SK-N-SH (cell line): ENCODE measurements around the gene MATN1. TPM values are rescaled to one million over a fixed set of nuclear protein-coding genes. Genes with fewer than 3 reads are reported as not detected.

ENCODE experiments used
- CTCF ChIA-PET: fragments of 300-600, 350-600 bp; formaldehyde crosslinking; extraction: SDS; loops from one replicate; lab custom pipeline; 2021; lab: Yijun Ruan, JAX
- POLR2A ChIA-PET: fragments of 350-600 bp; sonication (Branson Sonifier 250); formaldehyde crosslinking; extraction: SDS; loops from one replicate; lab custom pipeline; 2020; ENCODE audit warnings: antibody characterized with exemption, inconsistent platforms; lab: Yijun Ruan, JAX
- DNase-seq: peaks from one replicate; pipeline ENCODE4 v3.0.0; 2012
- H2AFZ ChIP-seq: fragments of 200-600 bp; sonication (generic); 2 replicates; pipeline ENCODE4 v1.8.1; 2016; ENCODE audit warnings: antibody characterized with exemption, mild to moderate bottlenecking, low read depth
- H3F3A ChIP-seq: fragments of 200-600 bp; sonication (generic); replicated peaks from 2 replicates; pipeline ENCODE3; 2016; ENCODE audit warnings: antibody characterized with exemption, mild to moderate bottlenecking; ENCODE audit not compliant: insufficient read depth
- H3K27ac ChIP-seq, 2 experiments: fragments of 200-500 bp in 1 of 2; fragments of 200-600 bp in 1 of 2; sonication (Bioruptor generic) in 1 of 2; sonication (generic), shearing (Covaris generic) in 1 of 2; 2 replicates each; pipeline versions ENCODE4 v1.5.1 to v1.6.1; 2014 to 2016; ENCODE audit warnings: low read depth in 2 of 2, inconsistent platforms in 1 of 2, low read length in 1 of 2, mild to moderate bottlenecking in 1 of 2, mixed read lengths in 1 of 2
- H3K27me3 ChIP-seq: fragments of 200-600 bp; sonication (generic), shearing (Covaris generic); 2 replicates; pipeline ENCODE4 v1.6.1; 2016; ENCODE audit warnings: mixed run types; ENCODE audit not compliant: insufficient read depth
- H3K36me3 ChIP-seq, 2 experiments: fragments of 200-500 bp in 1 of 2; fragments of 200-600 bp in 1 of 2; sonication (Bioruptor generic) in 1 of 2; sonication (generic) in 1 of 2; replicated peaks in 1 of 2; 2 replicates each; pipeline versions ENCODE3 to v1.5.1; 2014 to 2016; ENCODE audit warnings: low read length in 1 of 2, mild to moderate bottlenecking in 1 of 2; ENCODE audit not compliant: insufficient read depth in 2 of 2, control insufficient read depth in 1 of 2
- H3K4me1 ChIP-seq, 2 experiments: fragments of 200-500 bp in 1 of 2; fragments of 200-600 bp in 1 of 2; sonication (Bioruptor generic) in 1 of 2; sonication (generic), shearing (Covaris generic) in 1 of 2; 2 replicates each; pipeline versions ENCODE4 v1.5.1 to v1.6.1; 2014 to 2016; ENCODE audit warnings: low read depth in 1 of 2, low read length in 1 of 2, mixed run types in 1 of 2; ENCODE audit not compliant: insufficient read depth in 2 of 2, control insufficient read depth in 1 of 2
- H3K4me2 ChIP-seq: fragments of 200-600 bp; sonication (generic), shearing (Covaris generic); 2 replicates; pipeline ENCODE4 v1.6.1; 2017; ENCODE audit warnings: mixed run types
- H3K4me3 ChIP-seq, 2 experiments: fragments of 200-500 bp in 1 of 2; fragments of 200-600 bp in 1 of 2; sonication (Bioruptor generic) in 1 of 2; sonication (generic), shearing (Covaris generic) in 1 of 2; 2 replicates each; pipeline versions ENCODE4 v1.5.1 to v1.8.1; 2014 to 2016; ENCODE audit warnings: low read depth in 2 of 2, inconsistent platforms in 1 of 2, low read length in 1 of 2, mild to moderate bottlenecking in 1 of 2, mixed read lengths in 1 of 2, moderate library complexity in 1 of 2
- H3K79me2 ChIP-seq: fragments of 200-600 bp; sonication (generic); 2 replicates; pipeline ENCODE4 v1.8.1; 2017; ENCODE audit warnings: mild to moderate bottlenecking; ENCODE audit not compliant: insufficient read depth
- H3K9ac ChIP-seq: fragments of 200-600 bp; sonication (generic); 2 replicates; pipeline ENCODE4 v1.6.1; 2017; ENCODE audit warnings: mixed run types
- H3K9me2 ChIP-seq: fragments of 200-600 bp; sonication (generic); 2 replicates; pipeline ENCODE4 v1.6.1; 2017; ENCODE audit warnings: mixed run types
- H3K9me3 ChIP-seq: fragments of 200-600 bp; sonication (generic); 2 replicates; pipeline ENCODE4 v1.6.1; 2017; ENCODE audit warnings: mixed run types, mild to moderate bottlenecking, moderate library complexity
- H4K20me1 ChIP-seq: fragments of 200-600 bp; sonication (generic); 2 replicates; pipeline ENCODE4 v1.6.1; 2017; ENCODE audit warnings: mild to moderate bottlenecking, mixed run types; ENCODE audit not compliant: insufficient read depth
- CHD2 ChIP-seq: fragments of 150-350 bp; IDR thresholded peaks from 2 replicates; pipeline ENCODE4 v1.6.1; 2018; ENCODE audit warnings: low read length; ENCODE audit not compliant: partially characterized antibody
- ELF1 ChIP-seq: IDR thresholded peaks from 2 replicates; pipeline ENCODE4 v1.4.0; 2012
- FOXM1 ChIP-seq: IDR thresholded peaks from 2 replicates; pipeline ENCODE4 v1.4.0; 2012; ENCODE audit warnings: low read depth, mild to moderate bottlenecking
- JUND ChIP-seq: IDR thresholded peaks from 2 replicates; pipeline ENCODE4 v1.4.0; 2012
- MAX ChIP-seq: IDR thresholded peaks from 2 replicates; pipeline ENCODE4 v1.4.0; 2012; ENCODE audit warnings: low read depth
- MEF2A ChIP-seq: IDR thresholded peaks from 2 replicates; pipeline ENCODE4 v1.4.0; 2012; ENCODE audit warnings: low read depth, borderline replicate concordance
- NFIC ChIP-seq: IDR thresholded peaks from 2 replicates; pipeline ENCODE4 v1.4.0; 2012; ENCODE audit warnings: borderline replicate concordance
- PBX3 ChIP-seq: IDR thresholded peaks from 2 replicates; pipeline ENCODE4; 2012
- REST ChIP-seq: IDR thresholded peaks from 2 replicates; pipeline ENCODE4 v1.6.1; 2012; ENCODE audit warnings: mild to moderate bottlenecking, low read depth, low read length, moderate library complexity
- SMC3 ChIP-seq: IDR thresholded peaks from 2 replicates; pipeline ENCODE4 v1.6.1; 2012; ENCODE audit warnings: low read depth, low read length, improper control_type of control experiment
- TAF1 ChIP-seq: IDR thresholded peaks from 2 replicates; pipeline ENCODE4 v1.6.1; 2012; ENCODE audit warnings: low read depth, mild to moderate bottlenecking, low read length, moderate library complexity, borderline replicate concordance
- YY1 ChIP-seq: IDR thresholded peaks from 2 replicates; pipeline ENCODE4 v1.4.0; 2012; ENCODE audit warnings: low read depth, mild to moderate bottlenecking
- ZBTB33 ChIP-seq: IDR thresholded peaks from 2 replicates; pipeline ENCODE4 v1.4.0; 2012; ENCODE audit warnings: low read depth, borderline replicate concordance
- WGBS: methylation state at CpG from one replicate; pipeline ENCODE4 v1.1.6; 2017; ENCODE audit warnings: low lambda C conversion rate; 5-methylcytosine and 5-hydroxymethylcytosine counted together
- polyA plus RNA-seq, 3 experiments: library from polyadenylated mRNA; depleted of rRNA; stranded (reverse); fragments of >200 nt; gene quantifications; 2 replicates each; pipeline ENCODE4 v1.2.3, GENCODE V29; 2012

MATN1 gene
- polyA plus RNA-seq, 1 of the 3 experiments (the other 2 are of a cell fraction), result 0.23 TPM

GRCh38 chr1:30681782-30682181 lies 41.6 kb downstream of the MATN1 start (continued):
- no peak for TF ChIP-seq MAX
- no peak for TF ChIP-seq NFIC
- TF ChIP-seq MEF2A, result no peak

- no peak overlapping the region for H2AFZ ChIP-seq
- H3F3A ChIP-seq, result no peaks in the 10 kb centered on the region
- no peak overlapping the region for H3K4me3 ChIP-seq
- H3K36me3 ChIP-seq, result no peaks in the 10 kb centered on the region
- no peak for DNase-seq
- TF ChIP-seq CHD2 (no peak), ELF1 (no peak), JUND (no peak), YY1 (no peak), TAF1 (no peak), ZBTB33 (no peak), PBX3 (no peak), SMC3 (no peak), REST (no peak), FOXM1 (no peak)
- H3K9ac ChIP-seq, result no peak overlapping the region
- H3K4me1 ChIP-seq, result peaks cover 0 to 2% of the 10 kb centered on the region in 2 experiments; a peak in 1 of 4 replicates
- H3K79me2 ChIP-seq, result no peaks in the 10 kb centered on the region
- WGBS, result 37% methylated on average over 7 of the region's 7 CpGs
- no peak overlapping the region for H3K27ac ChIP-seq
- POLR2A ChIA-PET, result no interaction called here
- H3K27me3 ChIP-seq, result peaks cover 6% of the 10 kb centered on the region; the same call in 1 of the 2 replicates
- H3K4me2 ChIP-seq, result no peak overlapping the region
- no peaks in the 10 kb centered on the region for H4K20me1 ChIP-seq
- CTCF ChIA-PET, result interaction anchor here (1.0 to 1.4 kb wide), 2 partner anchors 9 to 300 kb away, joined by 3 to 4 read pairs; no protein-coding TSS in a partner anchor
- no peaks in the 10 kb centered on the region for H3K9me2 ChIP-seq
- no peaks in the 10 kb centered on the region for H3K9me3 ChIP-seq
These were observed 42.5 kb downstream of the MATN1 start for GRCh38 chr1:30680879-30681278.
